SH-SY5Y (cell line): ENCODE measurements around the gene NARF.

Experiments used
- GATA2 ChIP-seq: IDR thresholded peaks from 2 replicates; pipeline ENCODE4 v1.6.1; 2011; ENCODE audit warnings: mild to moderate bottlenecking, low read depth, low read length
- GATA3 ChIP-seq: IDR thresholded peaks from 2 replicates; pipeline ENCODE4 v1.6.1; 2011; ENCODE audit warnings: low read depth, mild to moderate bottlenecking, low read length, moderate library complexity

GRCh38 chr17:82495844-82496528 lies 37.4 kb downstream of the NARF start:
- TF ChIP-seq GATA2 (no peak), GATA3 (no peak)
